HL-60 (cell line): ENCODE data around the gene CEP350.

Experiments
- DNase-seq, 2 experiments: peaks; one replicate each; pipeline ENCODE4 v3.0.0-alpha.2; 2010 to 2020; ENCODE audit warnings: low read depth in 1 of 2, low spot score in 1 of 2
- H3K27ac ChIP-seq: fragments of 250-450 bp; sonication (Bioruptor Pico); replicated peaks from 2 replicates; pipeline ENCODE4 v1.5.1; 2020; ENCODE audit warnings: mild to moderate bottlenecking, moderate library complexity
- H3K27me3 ChIP-seq: fragments of 250-450 bp; sonication (Bioruptor Pico); 2 replicates; pipeline ENCODE4 v1.5.1; 2021; ENCODE audit warnings: mild to moderate bottlenecking, moderate library complexity; ENCODE audit not compliant: insufficient read depth, poor library complexity, severe bottlenecking
- H3K4me3 ChIP-seq: replicated peaks from 2 replicates; pipeline ENCODE4 v1.5.1; 2011; ENCODE audit warnings: mild to moderate bottlenecking, control low read depth, low read length; ENCODE audit not compliant: insufficient read depth
- GABPA ChIP-seq: IDR thresholded peaks from 2 replicates; pipeline ENCODE4 v1.6.1; 2012; ENCODE audit warnings: low read depth
- POLR2AphosphoS5 ChIP-seq: IDR thresholded peaks from 2 replicates; pipeline ENCODE4 v1.6.1; 2012; ENCODE audit warnings: low read depth
- REST ChIP-seq: IDR thresholded peaks from 2 replicates; pipeline ENCODE4 v1.6.1; 2012; ENCODE audit warnings: low read depth; ENCODE audit not compliant: insufficient replicate concordance
- SPI1 ChIP-seq: IDR thresholded peaks from 2 replicates; pipeline ENCODE4 v1.6.1; 2012; ENCODE audit warnings: low read depth, mild to moderate bottlenecking, borderline replicate concordance
- TF ChIP-seq, protein P1 (sequence below): IDR thresholded peaks from one replicate; pipeline ENCODE4 v1.5.1; 2011; ENCODE audit warnings: low read length, control low read depth, inconsistent platforms; ENCODE audit not compliant: insufficient read depth

The CEP350 gene

DNA sequence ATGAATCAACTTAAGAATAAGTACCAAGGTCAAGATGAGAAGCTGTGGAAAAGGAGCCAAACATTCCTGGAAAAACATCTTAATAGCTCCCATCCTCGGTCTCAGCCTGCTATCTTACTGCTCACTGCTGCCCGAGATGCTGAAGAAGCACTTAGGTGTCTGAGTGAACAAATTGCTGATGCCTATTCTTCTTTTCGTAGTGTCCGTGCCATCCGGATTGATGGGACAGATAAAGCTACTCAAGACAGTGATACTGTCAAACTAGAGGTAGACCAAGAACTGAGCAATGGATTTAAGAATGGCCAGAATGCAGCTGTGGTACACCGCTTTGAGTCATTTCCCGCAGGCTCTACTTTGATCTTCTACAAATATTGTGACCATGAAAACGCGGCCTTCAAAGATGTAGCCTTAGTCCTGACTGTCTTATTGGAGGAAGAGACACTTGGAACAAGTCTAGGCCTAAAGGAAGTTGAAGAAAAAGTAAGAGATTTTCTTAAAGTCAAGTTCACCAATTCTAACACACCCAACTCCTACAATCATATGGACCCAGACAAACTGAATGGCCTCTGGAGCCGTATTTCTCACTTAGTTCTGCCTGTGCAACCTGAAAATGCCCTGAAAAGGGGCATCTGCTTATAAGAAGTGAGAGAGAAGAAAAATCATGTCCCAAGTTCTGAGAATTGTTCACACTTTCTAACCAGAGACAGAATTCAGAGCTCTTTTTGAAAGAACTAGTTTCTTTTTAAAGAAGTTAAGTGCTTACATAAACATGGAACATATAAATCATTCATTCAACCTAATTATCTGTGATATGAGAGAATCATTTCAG, 36.8 kb upstream of the CEP350 start:
- no peak for DNase-seq
- Histone ChIP-seq H3K27ac (no peak overlapping the region), H3K27me3 (no peaks in the 10 kb centered on the region), H3K4me3 (no peak overlapping the region)
- TF ChIP-seq REST: no peak
- TF ChIP-seq GABPA: no peak
- no peak for TF ChIP-seq POLR2AphosphoS5
- TF ChIP-seq, protein P1, sequence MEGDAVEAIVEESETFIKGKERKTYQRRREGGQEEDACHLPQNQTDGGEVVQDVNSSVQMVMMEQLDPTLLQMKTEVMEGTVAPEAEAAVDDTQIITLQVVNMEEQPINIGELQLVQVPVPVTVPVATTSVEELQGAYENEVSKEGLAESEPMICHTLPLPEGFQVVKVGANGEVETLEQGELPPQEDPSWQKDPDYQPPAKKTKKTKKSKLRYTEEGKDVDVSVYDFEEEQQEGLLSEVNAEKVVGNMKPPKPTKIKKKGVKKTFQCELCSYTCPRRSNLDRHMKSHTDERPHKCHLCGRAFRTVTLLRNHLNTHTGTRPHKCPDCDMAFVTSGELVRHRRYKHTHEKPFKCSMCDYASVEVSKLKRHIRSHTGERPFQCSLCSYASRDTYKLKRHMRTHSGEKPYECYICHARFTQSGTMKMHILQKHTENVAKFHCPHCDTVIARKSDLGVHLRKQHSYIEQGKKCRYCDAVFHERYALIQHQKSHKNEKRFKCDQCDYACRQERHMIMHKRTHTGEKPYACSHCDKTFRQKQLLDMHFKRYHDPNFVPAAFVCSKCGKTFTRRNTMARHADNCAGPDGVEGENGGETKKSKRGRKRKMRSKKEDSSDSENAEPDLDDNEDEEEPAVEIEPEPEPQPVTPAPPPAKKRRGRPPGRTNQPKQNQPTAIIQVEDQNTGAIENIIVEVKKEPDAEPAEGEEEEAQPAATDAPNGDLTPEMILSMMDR: no peak
- TF ChIP-seq SPI1: no peak

DNA sequence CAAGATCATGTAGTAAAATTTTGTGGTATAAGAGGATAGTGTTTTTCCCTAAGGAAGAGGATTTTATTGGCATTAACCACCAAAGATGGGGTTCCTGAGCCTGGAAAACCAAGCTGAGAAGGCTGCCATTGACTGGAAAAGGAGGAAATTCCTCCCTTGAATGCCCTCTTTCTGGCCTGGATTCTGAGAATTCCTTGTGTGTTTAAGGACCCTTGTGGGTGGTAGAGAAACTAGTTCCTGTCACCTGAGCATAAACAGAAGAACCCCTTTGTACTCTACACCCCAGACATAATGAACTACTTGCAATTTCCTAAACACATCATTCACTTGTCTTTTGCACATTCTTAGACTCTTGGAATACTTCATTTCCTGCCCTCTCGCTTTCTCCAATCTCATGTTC, 33.1 kb upstream of the CEP350 start:
- DNase-seq: no peak
- Histone ChIP-seq H3K4me3 (no peak overlapping the region), H3K27me3 (no peaks in the 10 kb centered on the region), H3K27ac (no peak overlapping the region)
- no peak for TF ChIP-seq POLR2AphosphoS5
- no peak for TF ChIP-seq SPI1
- no peak for TF ChIP-seq REST
- no peak for TF ChIP-seq GABPA
- TF ChIP-seq, protein P1: no peak

- no peak for TF ChIP-seq REST
- no peak for TF ChIP-seq SPI1
- no peak for TF ChIP-seq GABPA
- no peak for DNase-seq
- H3K27ac ChIP-seq: no peak overlapping the region
Measured at GRCh38 chr1:179921981-179922872, 32.4 kb upstream of the CEP350 start.

More at GRCh38 chr1:179921981-179922872, 32.4 kb upstream of the CEP350 start:
- Histone ChIP-seq H3K27me3 (no peaks in the 10 kb centered on the region), H3K4me3 (no peak overlapping the region)
